Peyer's patch (tissue), 4 donors: ENCODE results near the gene EEF1AKMT3.

Experiments
- CTCF ChIP-seq, 6 experiments: fragments of 450-650 bp in 4 of 6; fragments of 200-600 bp in 2 of 6; sonication (generic) in 1 of 6; IDR thresholded peaks; one replicate each; pipeline ENCODE4 v1.5.1; 2017 to 2019; ENCODE audit warnings: antibody characterized with exemption in 6 of 6, mild to moderate bottlenecking in 3 of 6, moderate library complexity in 1 of 6
- POLR2A ChIP-seq, 2 donors: fragments of 450-650 bp; IDR thresholded peaks; one replicate each; pipeline ENCODE4 v1.5.1; 2017; ENCODE audit warnings: antibody characterized with exemption in 2 of 2, mild to moderate bottlenecking in 2 of 2, moderate library complexity in 2 of 2

- TF ChIP-seq CTCF (IDR thresholded peaks at IDR 0.05) = no peak
- TF ChIP-seq POLR2A (IDR thresholded peaks at IDR 0.05) = no peak
Observed at GRCh38 chr12:57810450-57810849, 38.0 kb downstream of the EEF1AKMT3 start.
